MM.1S (cell line): Measurements from ENCODE around the gene FAM185A.

Experiments used
- DNase-seq: peaks from one replicate; pipeline ENCODE4 v3.0.0-alpha.2; 2015
- H2AFZ ChIP-seq: fragments of 300-600 bp; sonication (generic); 2 replicates; pipeline ENCODE4 v1.6.0; 2016; ENCODE audit warnings: antibody characterized with exemption, low read length
- H3F3A ChIP-seq: fragments of 300-600 bp; sonication (generic); 2 replicates; pipeline ENCODE4 v1.6.1; 2016; ENCODE audit warnings: mild to moderate bottlenecking, antibody characterized with exemption, low read length, moderate library complexity, mixed read lengths; ENCODE audit not compliant: insufficient read depth
- H3K27ac ChIP-seq: fragments of 300-600 bp; sonication (generic); 2 replicates; pipeline ENCODE4 v1.5.1; 2016; ENCODE audit warnings: mild to moderate bottlenecking, low read length
- H3K27me3 ChIP-seq: fragments of 300-600 bp; sonication (generic); replicated peaks from 2 replicates; pipeline ENCODE4 v1.6.0; 2016; ENCODE audit warnings: low read length; ENCODE audit not compliant: insufficient read depth
- H3K36me3 ChIP-seq: fragments of 300-600 bp; sonication (generic); replicated peaks from 2 replicates; pipeline ENCODE4 v1.6.1; 2016; ENCODE audit warnings: mild to moderate bottlenecking, low read length, mixed read lengths; ENCODE audit not compliant: insufficient read depth
- H3K4me1 ChIP-seq: fragments of 300-600 bp; sonication (generic); 2 replicates; pipeline ENCODE4 v1.6.1; 2016; ENCODE audit warnings: low read length, mixed read lengths
- H3K4me2 ChIP-seq: fragments of 300-600 bp; sonication (generic); 2 replicates; pipeline ENCODE4 v1.6.0; 2016; ENCODE audit warnings: low read depth, low read length
- H3K4me3 ChIP-seq: fragments of 300-600 bp; sonication (generic); 2 replicates; pipeline ENCODE4 v1.5.1; 2016; ENCODE audit warnings: low read length, mixed read lengths
- H3K79me2 ChIP-seq: fragments of 300-600 bp; sonication (generic); 2 replicates; pipeline ENCODE4 v1.6.1; 2016; ENCODE audit warnings: mixed run types, low read length, mixed read lengths
- H3K9ac ChIP-seq: fragments of 300-600 bp; sonication (generic); 2 replicates; pipeline ENCODE4 v1.6.1; 2016; ENCODE audit warnings: low read length, mixed read lengths
- H3K9me2 ChIP-seq: fragments of 300-600 bp; sonication (generic); replicated peaks from 2 replicates; pipeline ENCODE4 v1.6.1; 2016; ENCODE audit warnings: mild to moderate bottlenecking, low read length, mixed read lengths; ENCODE audit not compliant: insufficient read depth
- H3K9me3 ChIP-seq: fragments of 300-600 bp; sonication (generic); replicated peaks from 2 replicates; pipeline ENCODE4 v1.6.1; 2016; ENCODE audit warnings: mild to moderate bottlenecking, low read length, mixed read lengths; ENCODE audit not compliant: insufficient read depth
- H4K20me1 ChIP-seq: fragments of 300-600 bp; sonication (generic); 2 replicates; pipeline ENCODE4 v1.6.1; 2016; ENCODE audit warnings: mild to moderate bottlenecking, low read length, moderate library complexity, mixed read lengths; ENCODE audit not compliant: insufficient read depth
- EZH2 ChIP-seq: fragments of 300-600 bp; sonication (generic); optimal IDR thresholded peaks from 2 replicates; pipeline ENCODE3; 2017; ENCODE audit warnings: low read depth, mild to moderate bottlenecking, antibody characterized with exemption, low read length, mixed read lengths
- EZH2phosphoT487 ChIP-seq: fragments of 300-600 bp; sonication (generic); IDR thresholded peaks from 2 replicates; pipeline ENCODE4 v1.6.1; 2018; ENCODE audit warnings: antibody characterized with exemption, low read length
- TF ChIP-seq, protein P1 (sequence below): fragments of 300-600 bp; sonication (generic); IDR thresholded peaks from 2 replicates; pipeline ENCODE4 v1.5.1; 2016; ENCODE audit warnings: antibody characterized with exemption, low read length, mixed read lengths

Gene FAM185A

GRCh38 chr7:102841290-102841689 is 92.5 kb downstream of the FAM185A start:
- H4K20me1 ChIP-seq: no peaks in the 10 kb centered on the region
- no peaks in the 10 kb centered on the region for H3K27me3 ChIP-seq
- H3F3A ChIP-seq: no peaks in the 10 kb centered on the region
- TF ChIP-seq EZH2phosphoT487: no peak
- TF ChIP-seq, protein P1, sequence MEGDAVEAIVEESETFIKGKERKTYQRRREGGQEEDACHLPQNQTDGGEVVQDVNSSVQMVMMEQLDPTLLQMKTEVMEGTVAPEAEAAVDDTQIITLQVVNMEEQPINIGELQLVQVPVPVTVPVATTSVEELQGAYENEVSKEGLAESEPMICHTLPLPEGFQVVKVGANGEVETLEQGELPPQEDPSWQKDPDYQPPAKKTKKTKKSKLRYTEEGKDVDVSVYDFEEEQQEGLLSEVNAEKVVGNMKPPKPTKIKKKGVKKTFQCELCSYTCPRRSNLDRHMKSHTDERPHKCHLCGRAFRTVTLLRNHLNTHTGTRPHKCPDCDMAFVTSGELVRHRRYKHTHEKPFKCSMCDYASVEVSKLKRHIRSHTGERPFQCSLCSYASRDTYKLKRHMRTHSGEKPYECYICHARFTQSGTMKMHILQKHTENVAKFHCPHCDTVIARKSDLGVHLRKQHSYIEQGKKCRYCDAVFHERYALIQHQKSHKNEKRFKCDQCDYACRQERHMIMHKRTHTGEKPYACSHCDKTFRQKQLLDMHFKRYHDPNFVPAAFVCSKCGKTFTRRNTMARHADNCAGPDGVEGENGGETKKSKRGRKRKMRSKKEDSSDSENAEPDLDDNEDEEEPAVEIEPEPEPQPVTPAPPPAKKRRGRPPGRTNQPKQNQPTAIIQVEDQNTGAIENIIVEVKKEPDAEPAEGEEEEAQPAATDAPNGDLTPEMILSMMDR: no peak
- no peak for TF ChIP-seq EZH2
- H3K4me1 ChIP-seq: no peaks in the 10 kb centered on the region
- H3K9me3 ChIP-seq: no peaks in the 10 kb centered on the region
- H3K27ac ChIP-seq: no peak overlapping the region
- H3K9ac ChIP-seq: no peak overlapping the region
- no peaks in the 10 kb centered on the region for H3K36me3 ChIP-seq
- H3K4me2 ChIP-seq: no peak overlapping the region
- no peak overlapping the region for H2AFZ ChIP-seq
- DNase-seq: no peak
- H3K9me2 ChIP-seq: no peaks in the 10 kb centered on the region
- no peak overlapping the region for H3K4me3 ChIP-seq
- no peaks in the 10 kb centered on the region for H3K79me2 ChIP-seq

DNA sequence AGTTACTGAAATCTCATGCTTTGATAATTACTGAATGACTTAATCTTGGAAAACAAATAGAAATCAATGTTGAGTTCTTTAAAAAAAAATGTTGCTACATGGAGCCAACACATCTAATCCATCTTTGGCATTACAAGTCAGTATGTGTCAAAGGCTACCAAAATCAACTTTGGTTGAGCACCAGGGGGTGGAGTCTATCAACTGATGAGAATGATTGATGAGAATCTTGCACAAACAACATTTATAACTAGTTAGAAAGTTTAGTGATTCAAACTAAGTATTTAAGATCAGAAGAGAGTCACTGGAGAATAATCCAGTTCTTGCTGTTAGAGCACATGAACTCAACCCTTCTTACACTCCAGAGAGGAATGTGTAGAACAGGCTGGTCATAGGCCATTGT is 93.5 kb downstream of the FAM185A start:
- no peaks in the 10 kb centered on the region for H3K27me3 ChIP-seq
- H3K79me2 ChIP-seq: no peaks in the 10 kb centered on the region
- no peak overlapping the region for H3K4me3 ChIP-seq
- TF ChIP-seq, protein P1: no peak
- no peak for TF ChIP-seq EZH2
- TF ChIP-seq EZH2phosphoT487: no peak
- no peaks in the 10 kb centered on the region for H3F3A ChIP-seq
- H3K36me3 ChIP-seq: no peaks in the 10 kb centered on the region
- H3K9me2 ChIP-seq: no peaks in the 10 kb centered on the region
- H3K9me3 ChIP-seq: no peaks in the 10 kb centered on the region
- no peak overlapping the region for H3K27ac ChIP-seq
- no peak overlapping the region for H2AFZ ChIP-seq
- no peaks in the 10 kb centered on the region for H3K4me1 ChIP-seq
- no peak overlapping the region for H3K9ac ChIP-seq
- no peaks in the 10 kb centered on the region for H4K20me1 ChIP-seq
- H3K4me2 ChIP-seq: no peak overlapping the region
- DNase-seq: no peak

GRCh38 chr7:102843850-102844249 is 95.1 kb downstream of the FAM185A start:
- H3K27ac ChIP-seq: no peak overlapping the region
- no peak overlapping the region for H2AFZ ChIP-seq
- H3K9me2 ChIP-seq: no peaks in the 10 kb centered on the region
- no peaks in the 10 kb centered on the region for H3K27me3 ChIP-seq
- H3K36me3 ChIP-seq: no peaks in the 10 kb centered on the region
- TF ChIP-seq EZH2 (no peak), EZH2phosphoT487 (no peak)
- TF ChIP-seq, protein P1: no peak
- no peaks in the 10 kb centered on the region for H4K20me1 ChIP-seq
- no peaks in the 10 kb centered on the region for H3K9me3 ChIP-seq
- H3F3A ChIP-seq: no peaks in the 10 kb centered on the region
- H3K4me1 ChIP-seq: no peaks in the 10 kb centered on the region
- no peak overlapping the region for H3K4me2 ChIP-seq
- DNase-seq: no peak
- H3K9ac ChIP-seq: no peak overlapping the region
- H3K4me3 ChIP-seq: no peak overlapping the region
- no peaks in the 10 kb centered on the region for H3K79me2 ChIP-seq

DNA sequence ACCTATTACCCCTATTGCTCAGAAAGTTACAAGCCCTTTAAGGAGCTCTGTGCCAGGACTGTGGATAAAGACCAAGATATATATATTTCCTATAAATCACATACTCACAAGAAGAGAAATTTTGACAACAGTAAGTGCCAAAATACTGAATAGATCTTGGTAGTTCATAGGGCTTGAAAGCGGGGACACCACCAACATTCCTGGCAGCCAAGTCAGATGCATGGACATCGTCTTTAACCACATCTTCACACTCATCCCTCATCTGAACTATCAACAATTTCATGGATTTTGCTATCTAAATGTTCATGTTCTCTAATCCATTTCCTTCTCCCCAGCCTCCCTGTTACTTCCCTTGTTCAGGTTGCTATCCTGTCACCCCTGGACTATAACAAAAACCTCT is 96.5 kb downstream of the FAM185A start:
- no peaks in the 10 kb centered on the region for H4K20me1 ChIP-seq
- no peaks in the 10 kb centered on the region for H3K36me3 ChIP-seq
- H3K27ac ChIP-seq: no peak overlapping the region
- H3K9me3 ChIP-seq: no peaks in the 10 kb centered on the region
- no peaks in the 10 kb centered on the region for H3K4me1 ChIP-seq
- H2AFZ ChIP-seq: no peak overlapping the region
- no peaks in the 10 kb centered on the region for H3F3A ChIP-seq
- no peak overlapping the region for H3K4me3 ChIP-seq
- TF ChIP-seq, protein P1: no peak
- TF ChIP-seq EZH2: no peak
- TF ChIP-seq EZH2phosphoT487: no peak
- no peaks in the 10 kb centered on the region for H3K27me3 ChIP-seq
- H3K9me2 ChIP-seq: no peaks in the 10 kb centered on the region
- no peak for DNase-seq
- H3K4me2 ChIP-seq: no peak overlapping the region
- H3K79me2 ChIP-seq: no peaks in the 10 kb centered on the region
- H3K9ac ChIP-seq: no peak overlapping the region
